ENCODE measurements around the gene MVD.
A peak's percentile ranks its signal among the peaks of the same experiment; 100 is the strongest.

MVD gene

GRCh38 chr16:88697116-88697830 lies 34.4 kb upstream of the MVD start:
- no peak for DNase-seq

DNA sequence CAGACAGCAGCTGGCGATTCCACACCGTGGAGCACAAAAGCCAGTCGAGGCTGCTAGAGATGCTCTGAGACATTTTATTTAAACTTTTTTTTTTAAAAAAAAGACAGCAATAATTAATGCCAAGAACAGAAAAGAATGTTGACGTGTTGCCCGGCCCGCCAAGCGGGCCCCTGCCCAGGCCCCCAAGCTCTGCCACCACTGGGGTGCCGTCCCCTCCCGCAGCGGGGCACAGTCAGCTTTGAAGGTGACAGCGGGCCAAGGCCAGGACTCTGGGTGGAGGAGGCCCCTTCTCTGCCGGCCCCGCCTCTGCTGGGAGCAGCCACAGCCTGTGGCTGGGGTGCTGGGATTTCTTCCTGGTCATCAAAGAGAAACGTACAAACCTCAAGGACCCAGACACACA lies 33.5 kb upstream of the MVD start:
- DNase-seq = no peak

GRCh38 chr16:88695753-88696152 lies 32.9 kb upstream of the MVD start:
- DNase-seq = no peak

DNA sequence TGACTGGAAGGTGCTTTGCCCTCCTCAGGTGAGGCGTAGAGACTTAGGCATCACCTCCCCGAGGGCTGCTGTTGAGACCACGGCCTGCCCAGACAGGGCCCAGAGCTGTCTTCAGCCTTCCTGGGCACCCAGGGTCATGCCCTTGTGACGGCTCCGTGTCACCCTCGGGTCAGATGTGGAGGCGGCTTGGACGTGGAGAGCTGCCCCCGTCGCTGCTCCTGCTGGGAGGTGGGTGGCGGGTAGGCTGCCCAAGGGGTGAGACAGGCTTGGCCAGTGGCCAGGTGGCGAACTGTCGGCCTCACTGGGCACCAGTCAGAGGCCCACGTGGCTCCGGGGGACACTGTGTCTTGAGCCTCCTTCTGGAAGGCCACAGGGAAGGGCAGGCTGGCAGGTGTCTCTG lies 32.3 kb upstream of the MVD start:
- DNase-seq = no peak

DNA sequence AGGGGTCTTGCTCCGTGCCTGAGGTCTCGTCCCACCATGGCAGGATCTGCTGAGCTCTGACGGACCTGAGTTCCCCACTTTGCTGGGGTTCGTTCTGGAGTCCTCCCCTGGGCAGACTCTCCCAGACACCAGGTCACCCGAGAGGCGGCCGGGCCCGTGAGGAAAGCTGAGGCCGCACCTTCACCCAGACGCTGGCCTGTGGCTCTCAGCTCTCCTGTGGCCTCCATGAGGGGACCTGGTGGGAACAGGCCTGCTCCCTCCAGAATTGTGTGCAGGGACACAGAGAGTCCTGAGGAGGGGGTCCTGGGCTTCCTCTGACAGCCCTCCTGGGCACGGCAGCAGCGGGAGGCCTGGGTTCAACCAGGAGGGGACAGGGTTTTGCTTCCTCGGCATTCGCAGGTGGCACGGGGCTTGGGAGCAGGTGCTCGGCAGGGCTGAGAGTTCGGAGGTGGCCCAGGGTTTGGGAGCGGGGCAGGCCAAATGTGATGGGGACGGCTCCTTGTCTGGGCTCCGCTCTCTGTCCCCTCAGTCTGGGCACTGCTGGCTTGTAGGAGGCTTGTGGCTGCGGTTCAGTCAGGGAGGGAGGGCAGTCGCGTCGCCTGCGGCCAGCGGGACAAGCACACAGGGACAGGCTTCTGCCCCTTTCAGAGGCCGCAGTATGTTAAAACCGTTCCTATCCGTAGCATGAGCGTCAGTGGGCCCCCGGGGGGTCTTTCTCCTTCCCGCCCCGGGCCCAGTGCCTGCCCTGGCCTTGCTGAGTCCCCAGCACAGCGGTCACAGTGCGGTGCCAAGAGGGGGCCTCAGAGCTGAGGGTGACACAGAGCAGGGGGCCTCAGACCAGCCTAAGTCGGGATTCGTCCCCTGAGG lies 31.6 kb upstream of the MVD start:
- no peak for DNase-seq

GRCh38 chr16:88693420-88694177 lies 30.7 kb upstream of the MVD start:
- DNase-seq = no peak

DNA sequence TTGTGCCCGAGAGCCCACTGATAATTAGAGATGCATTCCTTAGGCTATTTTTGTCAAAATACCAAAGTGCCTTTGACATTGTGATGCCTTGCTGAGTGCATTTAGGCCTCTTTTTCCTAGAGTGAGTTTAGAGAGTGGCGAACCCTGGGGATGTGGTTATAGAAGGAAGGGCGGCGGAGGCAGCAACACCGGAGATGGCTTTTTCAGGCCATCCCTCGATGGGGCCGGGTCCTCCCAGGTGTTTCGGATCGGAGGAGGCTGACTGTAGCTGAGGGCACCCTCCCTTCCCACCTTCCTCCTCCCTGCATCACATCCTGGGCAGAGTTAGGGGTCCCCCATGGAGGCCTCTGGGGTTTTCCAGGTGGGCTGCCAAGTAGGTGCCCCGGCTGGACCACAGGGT lies 30.0 kb upstream of the MVD start:
- DNase-seq = no peak

DNA sequence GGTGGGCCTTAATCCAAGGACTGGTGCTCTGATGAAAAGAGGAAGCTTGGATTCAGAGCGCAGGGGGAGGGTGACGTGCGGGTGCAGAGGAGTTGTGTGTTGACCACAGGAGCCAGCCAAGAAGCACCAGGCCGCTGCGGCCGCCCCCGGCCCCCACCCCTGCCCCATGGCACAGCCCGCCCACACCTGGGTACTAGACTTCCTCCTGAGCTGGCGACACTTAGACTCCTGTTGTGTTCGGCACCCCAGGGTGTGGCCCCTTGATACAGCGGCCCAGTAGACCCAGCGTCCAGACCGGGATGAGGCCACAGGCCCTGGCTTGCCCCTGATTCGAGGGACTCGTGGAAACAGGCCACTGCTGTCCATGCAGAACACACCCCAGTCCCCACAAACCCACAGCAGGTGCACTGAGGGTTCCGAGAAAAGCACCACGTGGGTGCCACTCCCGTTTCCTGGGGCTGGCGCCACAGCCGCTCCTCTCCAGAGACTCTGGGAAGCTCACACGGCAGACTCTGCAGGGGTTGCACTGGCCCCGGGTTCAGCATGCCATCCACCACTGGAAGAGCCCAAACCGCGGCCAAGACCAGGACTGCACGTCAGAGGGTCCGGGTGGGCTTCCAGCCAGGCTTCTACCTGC lies 29.2 kb upstream of the MVD start:
- DNase-seq = peak in 1 of 2 donors; percentile 40

DNA sequence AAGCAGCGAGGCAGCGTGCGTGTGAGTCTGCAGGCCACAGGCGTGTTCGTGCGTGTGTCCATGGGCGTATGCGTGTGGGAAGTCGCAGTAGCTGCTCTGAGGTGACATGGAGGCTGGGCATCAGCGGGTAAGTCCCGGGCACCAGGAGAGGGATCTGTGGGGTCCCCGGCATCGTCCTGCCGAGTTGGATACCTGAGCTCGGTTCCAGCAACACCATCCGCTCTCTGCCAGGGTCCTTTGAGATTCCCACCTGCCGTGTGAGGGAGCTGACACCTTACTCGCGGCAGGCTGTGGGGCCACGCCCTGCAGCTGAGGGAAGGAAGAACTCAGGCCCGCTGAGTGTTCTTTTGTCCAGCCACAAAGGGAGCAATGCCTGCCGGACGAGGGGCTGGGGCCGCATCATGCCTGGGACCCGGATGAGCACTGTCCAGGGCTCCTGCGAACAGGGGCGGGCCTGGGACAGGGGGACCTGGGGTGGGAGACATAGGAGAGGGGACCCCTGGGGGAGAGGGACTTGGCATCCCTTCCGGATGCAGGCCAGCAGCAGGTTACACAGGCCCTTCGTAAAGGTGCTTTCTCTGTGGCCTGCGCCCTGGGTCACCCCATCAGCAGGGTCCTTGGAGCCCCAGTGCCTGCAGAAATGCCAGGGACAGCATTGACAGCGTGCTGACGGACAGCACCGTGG lies 28.4 kb upstream of the MVD start:
- no peak for DNase-seq

DNA sequence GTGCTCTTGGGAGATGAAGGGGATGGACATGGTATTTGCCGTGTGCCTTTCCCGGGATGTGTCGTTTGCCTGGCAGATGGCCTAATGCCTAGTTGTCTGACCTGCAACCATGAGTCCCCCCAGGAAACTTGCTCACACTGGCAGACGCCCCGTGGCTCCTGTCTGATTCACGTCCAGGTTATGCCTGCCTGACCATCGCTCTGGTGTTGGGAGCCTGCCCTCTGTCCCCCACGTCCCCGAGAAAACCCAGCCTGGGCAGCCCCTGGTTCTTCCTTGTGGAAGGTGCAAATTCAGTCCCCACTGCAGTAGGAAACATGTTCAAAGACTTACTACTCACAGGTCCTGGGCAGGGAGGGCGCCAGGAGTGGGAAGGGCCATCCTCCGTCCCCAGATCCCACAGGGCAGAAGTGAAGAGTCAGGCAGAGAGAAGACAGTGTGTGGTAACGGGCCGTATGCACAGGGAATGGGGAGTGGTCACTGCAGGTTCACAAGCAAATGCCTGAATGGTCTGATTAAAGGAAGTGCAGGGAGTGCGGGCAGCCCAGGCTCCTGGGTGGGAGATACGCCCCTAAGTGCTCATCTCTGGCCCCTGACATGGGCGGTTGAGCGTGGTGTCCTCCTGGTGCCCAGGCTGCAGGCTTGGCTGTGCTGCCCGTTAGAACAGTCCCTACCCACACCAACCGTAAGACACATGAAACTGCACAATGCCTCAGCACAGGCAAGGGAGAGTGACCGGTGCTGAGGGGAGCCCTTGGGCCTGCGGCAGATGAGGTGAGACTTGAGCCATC lies 27.6 kb upstream of the MVD start:
- DNase-seq = no peak

DNA sequence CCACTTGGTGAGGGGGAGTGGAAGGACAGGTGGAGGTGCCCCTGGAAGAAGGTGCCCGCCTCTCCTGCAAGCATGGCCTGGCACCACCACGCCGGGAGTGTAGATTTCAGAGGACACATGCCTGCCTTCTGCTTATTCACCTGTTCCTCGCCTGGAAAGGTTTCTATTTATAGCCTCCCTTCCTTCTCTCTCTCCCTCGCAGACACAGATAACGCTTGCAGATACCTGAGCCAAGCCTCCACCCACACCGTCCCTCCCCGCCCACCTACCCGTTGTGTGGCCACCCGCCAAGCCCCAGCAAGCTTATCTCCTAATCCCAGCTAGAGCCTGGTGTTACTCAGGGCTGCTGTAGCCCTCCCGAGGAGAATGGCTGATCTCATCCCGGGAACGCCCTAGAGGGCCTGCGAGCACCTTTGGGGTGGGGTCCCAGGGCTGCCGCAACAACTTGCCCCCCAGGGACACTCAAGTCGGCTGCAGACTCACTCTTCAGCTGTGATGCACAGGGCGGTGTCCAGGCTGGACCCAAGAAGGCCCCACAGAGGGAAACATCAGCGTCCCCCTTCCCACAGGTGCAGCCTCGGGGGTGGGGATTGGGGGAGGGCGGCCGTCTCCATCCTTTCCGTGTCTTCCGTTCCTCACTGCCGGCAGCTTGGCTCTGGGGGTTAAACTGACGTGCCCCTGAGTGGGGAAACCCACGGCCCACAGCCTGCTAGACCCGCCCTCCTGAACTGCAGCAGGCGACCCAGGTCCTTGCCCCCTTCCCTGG lies 25.3 kb upstream of the MVD start:
- no peak for DNase-seq

GRCh38 chr16:88687676-88688012 lies 24.8 kb upstream of the MVD start:
- DNase-seq = no peak

DNA sequence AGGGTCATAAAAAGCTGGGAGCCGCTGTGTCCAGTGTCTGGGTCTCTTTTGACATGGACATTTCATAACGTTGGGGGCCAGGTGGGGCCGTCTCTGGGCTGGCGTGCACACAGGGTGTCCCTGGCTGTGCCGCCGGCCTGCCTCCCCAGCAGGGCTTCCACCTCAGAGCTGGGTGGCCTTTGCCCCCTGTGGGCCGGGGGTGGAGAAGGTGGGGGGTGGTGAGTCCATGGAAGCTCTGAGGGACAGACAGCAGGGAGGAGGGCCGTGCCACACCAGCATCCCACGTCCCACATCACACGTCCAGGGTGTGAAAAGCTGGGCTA lies 24.3 kb upstream of the MVD start:
- no peak for DNase-seq

DNA sequence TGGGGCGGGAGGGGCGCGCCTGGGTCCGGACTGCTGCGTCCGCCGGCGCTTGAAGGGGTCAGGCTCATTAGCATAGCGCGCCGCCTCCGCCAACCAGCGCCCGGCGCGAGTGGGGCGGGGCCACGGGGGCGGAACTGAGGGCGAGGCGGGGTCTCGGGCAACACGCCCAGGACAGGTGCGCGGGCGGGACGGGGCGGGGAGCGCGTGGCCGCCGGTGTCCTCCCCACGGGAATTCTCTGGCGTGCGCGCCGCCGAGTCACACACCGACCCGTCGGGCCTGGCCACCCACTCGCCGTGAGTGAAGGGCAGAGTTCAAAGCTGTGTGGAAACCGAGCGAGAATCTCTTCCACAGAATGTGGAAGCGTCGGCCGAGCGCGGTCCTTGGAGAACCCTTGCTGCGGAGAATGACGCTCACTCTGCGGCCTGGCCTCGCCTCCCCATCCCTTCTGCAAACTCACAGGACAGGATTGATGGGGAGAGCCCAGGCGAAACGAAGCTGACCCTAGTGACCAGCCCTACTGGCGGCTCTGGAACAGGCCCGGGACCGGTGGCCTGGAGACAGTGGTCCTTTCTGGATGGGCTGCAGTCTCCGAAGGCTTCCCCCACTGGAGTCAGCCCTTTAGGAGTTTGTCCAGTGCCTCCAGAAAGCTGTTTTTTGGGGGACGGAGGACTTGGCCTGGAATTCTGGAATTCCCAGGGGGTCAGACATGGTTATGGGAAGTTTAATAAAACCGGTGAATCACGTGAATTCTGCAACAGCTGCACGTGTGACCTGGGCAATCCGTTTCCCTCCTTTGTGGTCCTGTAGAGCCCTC lies 23.8 kb upstream of the MVD start, which contains the start of gene SNAI3:
SNAI3 (minus strand) TSS at position 69 of the 815 bp plus-strand sequence. CDS start 101 bp downstream, outside the sequence.
- DNase-seq = peak; percentile 87 to 91

- peak; percentile 49 to 50 for DNase-seq
Observed at GRCh38 chr16:88686062-88686438, 23.2 kb upstream of the MVD start.

DNA sequence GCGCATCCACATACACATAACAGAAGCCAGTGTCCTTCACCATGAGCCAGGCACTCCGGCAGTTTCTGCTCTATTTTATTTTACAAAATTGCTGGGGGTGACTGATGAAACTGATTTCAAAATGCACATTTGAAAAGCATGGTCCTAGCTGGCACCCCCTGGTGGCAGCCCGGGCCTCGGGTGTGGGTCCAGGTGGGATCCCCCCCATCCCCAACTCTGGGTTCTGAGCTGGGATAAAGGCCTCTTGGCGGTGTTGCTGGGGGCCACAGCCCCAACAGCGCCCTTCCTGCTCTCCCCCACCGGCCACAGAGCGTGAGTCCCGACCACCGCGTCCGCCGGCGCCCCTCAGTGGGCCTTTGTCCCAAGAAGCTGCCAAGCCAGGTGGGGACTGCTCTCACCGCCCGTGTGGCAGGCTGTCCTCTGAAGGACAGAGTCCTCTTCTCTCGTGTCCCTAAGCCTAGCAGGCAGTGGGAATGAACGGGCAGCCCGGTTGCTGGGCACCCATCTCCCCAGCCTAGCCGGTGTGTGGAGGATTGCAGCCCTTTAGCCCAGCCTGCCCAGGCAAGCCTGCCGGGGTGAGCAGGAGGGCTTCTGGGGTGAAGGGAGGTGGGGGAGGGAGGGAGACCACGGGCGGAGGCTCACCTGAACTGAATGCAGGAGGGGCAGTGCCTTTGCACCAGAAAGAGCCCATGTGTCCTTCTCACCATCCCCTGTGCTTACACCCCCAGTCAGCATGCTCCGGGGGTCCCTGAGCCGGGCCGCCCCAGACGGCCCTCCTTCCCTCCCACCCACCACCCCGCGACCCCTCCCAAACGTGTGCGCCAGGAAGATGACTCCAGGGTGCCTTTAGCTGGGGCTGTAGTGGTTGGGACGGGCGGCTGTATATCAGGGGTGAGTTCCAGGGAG lies 22.5 kb upstream of the MVD start:
- peak; percentile 74 to 78 for DNase-seq

GRCh38 chr16:88684569-88685155 lies 21.8 kb upstream of the MVD start:
- DNase-seq = no peak

DNA sequence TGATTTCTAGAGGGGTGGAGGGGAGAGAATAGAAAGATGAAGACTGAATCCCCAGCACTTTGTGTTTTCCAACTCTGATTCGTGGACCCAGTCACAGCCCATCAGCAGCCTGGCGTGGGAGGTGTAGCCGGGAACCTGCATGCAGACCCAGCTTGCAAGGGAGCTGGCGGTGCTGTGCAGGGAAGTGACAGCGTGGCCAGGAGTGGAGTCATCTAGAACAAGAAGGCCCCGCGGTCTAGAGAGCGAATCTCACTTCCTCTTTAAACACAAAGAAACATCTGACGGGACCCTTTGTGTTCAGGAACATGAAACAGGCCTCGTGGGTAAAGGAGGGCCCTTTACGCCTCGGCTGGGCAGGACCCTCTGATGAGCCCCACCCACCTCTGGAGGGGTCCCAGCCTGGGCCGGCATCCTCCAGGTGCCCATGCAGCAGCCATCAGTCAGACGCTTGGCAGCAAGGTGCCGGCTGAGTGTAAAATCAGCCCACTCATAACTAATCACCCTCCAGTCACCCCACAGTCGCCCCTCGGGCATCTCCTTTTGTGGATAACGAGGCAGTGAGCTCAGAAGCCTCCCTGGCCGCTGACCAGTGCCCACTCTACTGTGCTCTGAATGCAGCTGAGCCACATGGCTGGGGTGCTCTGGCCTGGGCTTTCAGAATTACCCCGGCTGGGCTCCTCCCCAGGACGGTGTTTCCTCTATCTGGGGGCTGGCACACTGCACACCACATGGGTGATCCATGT lies 19.0 kb upstream of the MVD start:
- DNase-seq = peak; percentile 72 to 75

All from stimulated activated CD4-positive, alpha-beta T cell treated with anti-CD3 and anti-CD28 coated beads, Interleukin-2, amount 100 ng/mL, for 24 hours (primary cell).